Measurements from ENCODE around the gene FBXO36. TPM values are rescaled to one million over a fixed set of nuclear protein-coding genes. Genes with fewer than 3 reads are reported as not detected.

Gene FBXO36
- total and polyA plus RNA-seq, 2 of the 13 experiments (the other 11 are each of a cell fraction or from before 2014, with no cell fraction given): 2.8 TPM

- no peak for TF ChIP-seq XRCC5 (optimal IDR thresholded peaks at IDR 0.05; ENCODE audit: low read length)
- TF ChIP-seq RNF219 (CRISPR knock-in tag; IDR thresholded peaks at IDR 0.05): no peak
- peak; percentile 78 for TF ChIP-seq ZNF724P (CRISPR knock-in tag; IDR thresholded peaks at IDR 0.05; ENCODE audit: borderline replicate concordance)
- TF ChIP-seq ZGPAT (CRISPR knock-in tag; IDR thresholded peaks at IDR 0.05): peak; percentile 48; the same call in 1 of the 2 replicates
- peak; percentile 19; the same call in 1 of the 2 replicates for TF ChIP-seq IRF9 (CRISPR knock-in tag; IDR thresholded peaks at IDR 0.05; ENCODE audit: borderline replicate concordance)
- TF ChIP-seq ZSCAN12 (CRISPR knock-in tag; IDR thresholded peaks at IDR 0.05): peak; percentile 25; the same call in 1 of the 2 replicates
- TF ChIP-seq PITX1 (CRISPR knock-in tag; IDR thresholded peaks at IDR 0.05): peak; percentile 48; the same call in 1 of the 2 replicates
- TF ChIP-seq HNF1A (IDR thresholded peaks at IDR 0.05; ENCODE audit: low read depth): no peak
- TF ChIP-seq HNF1A (CRISPR knock-in tag; IDR thresholded peaks at IDR 0.05; ENCODE audit: borderline replicate concordance): no peak
- TF ChIP-seq NR2F1 (CRISPR knock-in tag; IDR thresholded peaks at IDR 0.05): no peak
- no peak for TF ChIP-seq BCL6 (CRISPR knock-in tag; IDR thresholded peaks at IDR 0.05)
- TF ChIP-seq ZSCAN21 (CRISPR knock-in tag; IDR thresholded peaks at IDR 0.05; ENCODE audit: borderline replicate concordance): peak; percentile 36; the same call in 1 of the 2 replicates
- TF ChIP-seq MZF1 (CRISPR knock-in tag; IDR thresholded peaks at IDR 0.05; ENCODE audit: borderline replicate concordance): no peak
- TF ChIP-seq ZNF674 (CRISPR knock-in tag; IDR thresholded peaks at IDR 0.05; ENCODE audit: low read depth): no peak
- no peak for TF ChIP-seq HMG20B (CRISPR knock-in tag; conservative IDR thresholded peaks at IDR 0.05)
- TF ChIP-seq NFYC (CRISPR knock-in tag; IDR thresholded peaks at IDR 0.05): no peak
- TF ChIP-seq ETV6 (CRISPR knock-in tag; conservative IDR thresholded peaks at IDR 0.05): no peak; the same call in 1 of the 2 replicates
- peak; percentile 36; the same call in 1 of the 2 replicates for TF ChIP-seq ZFP82 (CRISPR knock-in tag; IDR thresholded peaks at IDR 0.05; ENCODE audit: borderline replicate concordance)
Observed at GRCh38 chr2:229922449-229923386, at the start of gene FBXO36 (continued).

All from HepG2 (cell line).